HCT116 (cell line): ENCODE results near the gene LPAR3. TPM values are rescaled to one million over a fixed set of nuclear protein-coding genes. Genes with fewer than 3 reads are reported as not detected.

Source experiments
- ATAC-seq: fragments of 200-7000 bp; cut with Tn5 transposase; 2 replicates; pipeline ENCODE4 v1.9.1; 2020; ENCODE audit warnings: mild to moderate bottlenecking, moderate library complexity
- BruUV-seq: library from RNA; stranded (reverse); fragments of 400-500 nt; replicated peaks from 2 replicates; lab custom pipeline; 2021; lab: Mats Ljungman, UMichigan
- CTCF ChIA-PET: fragments of 300-600 bp; sonication (Branson Sonifier 250); formaldehyde crosslinking; loops from one replicate; lab custom pipeline; 2021; ENCODE audit warnings: antibody characterized with exemption; lab: Charles Lee
- POLR2A ChIA-PET: fragments of 300-600, 350-600 bp; sonication (Branson Sonifier 250); formaldehyde crosslinking; loops from one replicate; lab custom pipeline; 2021; ENCODE audit warnings: antibody characterized with exemption; lab: Charles Lee
- RAD21 ChIA-PET, 2 experiments: fragments of 300-600 bp; sonication (Branson Sonifier 250); formaldehyde crosslinking; loops; one replicate each; lab custom pipeline; 2023; ENCODE audit warnings: low total read pairs in 2 of 2; ENCODE audit not compliant: uncharacterized antibody in 2 of 2, unreplicated experiment in 2 of 2, low non-redundant PET in 1 of 2; lab: Charles Lee
- DNase-seq: peaks from one replicate; pipeline ENCODE4 v3.0.0-alpha.2; 2010; ENCODE audit warnings: low read depth, low spot score
- H2AFZ ChIP-seq: fragments of 200-600 bp; shearing (Covaris generic), sonication (generic); 2 replicates; pipeline ENCODE4 v1.6.1; 2017; ENCODE audit warnings: low read depth, mixed run types, mixed read lengths, antibody characterized with exemption, low read length; ENCODE audit not compliant: poor library complexity, severe bottlenecking
- H3K27ac ChIP-seq: 2 replicates; pipeline ENCODE4 v1.5.1; 2012; ENCODE audit warnings: low read depth, low read length
- H3K27me3 ChIP-seq: fragments of 200-600 bp; sonication (generic); 2 replicates; pipeline ENCODE4 v1.6.1; 2016; ENCODE audit warnings: mixed run types, low read length, mixed read lengths; ENCODE audit not compliant: insufficient read depth
- H3K36me3 ChIP-seq, 2 experiments: fragments of 200-500 bp in 1 of 2; fragments of 200-600 bp in 1 of 2; sonication (Bioruptor generic) in 1 of 2; sonication (generic) in 1 of 2; 2 replicates each; pipeline versions ENCODE4 v1.5.1 to v1.6.1; 2014 to 2016; ENCODE audit warnings: low read length in 2 of 2, inconsistent platforms in 1 of 2, mixed read lengths in 1 of 2, mixed run types in 1 of 2; ENCODE audit not compliant: insufficient read depth in 2 of 2, control insufficient read depth in 1 of 2
- H3K4me1 ChIP-seq, 2 experiments: fragments of 200-600 bp in 1 of 2; sonication (generic) in 1 of 2; 2 replicates each; pipeline versions ENCODE4 v1.5.1 to v1.6.1; 2012 to 2017; ENCODE audit warnings: low read length in 2 of 2, inconsistent platforms in 1 of 2, mild to moderate bottlenecking in 1 of 2, mixed read lengths in 1 of 2, mixed run types in 1 of 2, moderate library complexity in 1 of 2; ENCODE audit not compliant: insufficient read depth in 2 of 2, control insufficient read depth in 1 of 2
- H3K4me2 ChIP-seq: fragments of 200-600 bp; sonication (generic); 2 replicates; pipeline ENCODE4 v1.6.1; 2017; ENCODE audit warnings: mixed run types, low read length, mixed read lengths
- H3K4me3 ChIP-seq, 2 experiments: fragments of 200-600 bp in 1 of 2; sonication (generic) in 1 of 2; replicated peaks in 1 of 2; 2 replicates each; pipeline ENCODE4 v1.5.1; 2011 to 2016; ENCODE audit warnings: low read length in 2 of 2, control low read depth in 1 of 2, low read depth in 1 of 2, mild to moderate bottlenecking in 1 of 2, mixed read lengths in 1 of 2, mixed run types in 1 of 2
- H3K79me2 ChIP-seq: fragments of 200-600 bp; sonication (generic); 2 replicates; pipeline ENCODE4 v1.6.1; 2017; ENCODE audit warnings: mild to moderate bottlenecking, mixed run types, low read length, moderate library complexity, mixed read lengths; ENCODE audit not compliant: insufficient read depth
- H3K9ac ChIP-seq: fragments of 200-600 bp; sonication (generic); 2 replicates; pipeline ENCODE4 v1.6.1; 2016; ENCODE audit warnings: low read length, mixed read lengths
- H3K9me2 ChIP-seq: fragments of 200-600 bp; sonication (generic), shearing (Covaris generic); 2 replicates; pipeline ENCODE4 v1.6.1; 2017; ENCODE audit warnings: mixed run types, mild to moderate bottlenecking, moderate library complexity; ENCODE audit not compliant: insufficient read depth
- H3K9me3 ChIP-seq, 2 experiments: fragments of 200-500 bp in 1 of 2; fragments of 200-600 bp in 1 of 2; sonication (Bioruptor generic) in 1 of 2; sonication (generic) in 1 of 2; 2 replicates each; pipeline ENCODE4 v1.6.1; 2014 to 2017; ENCODE audit warnings: low read length in 2 of 2, mixed read lengths in 2 of 2, inconsistent platforms in 1 of 2, low read depth in 1 of 2, mild to moderate bottlenecking in 1 of 2, mixed run types in 1 of 2, moderate library complexity in 1 of 2; ENCODE audit not compliant: control insufficient read depth in 1 of 2, insufficient read depth in 1 of 2
- H4K20me1 ChIP-seq: fragments of 200-600 bp; sonication (generic), shearing (Covaris generic); 2 replicates; pipeline ENCODE4 v1.6.1; 2017; ENCODE audit warnings: mixed run types, mild to moderate bottlenecking, moderate library complexity; ENCODE audit not compliant: insufficient read depth
- ATF3 ChIP-seq: IDR thresholded peaks from 2 replicates; pipeline ENCODE4 v1.6.1; 2012
- CBX3 ChIP-seq: IDR thresholded peaks from 2 replicates; pipeline ENCODE4 v1.6.1; 2012; ENCODE audit warnings: low read depth
- CTCF ChIP-seq, 3 experiments: fragments of 200-600 bp in 1 of 3; sonication (generic) in 1 of 3; IDR thresholded peaks in 2 of 3; conservative IDR thresholded peaks in 1 of 3; 2 replicates each; pipeline ENCODE4 v1.5.1; 2012 to 2017; ENCODE audit warnings: low read depth in 2 of 3, low read length in 2 of 3, antibody characterized with exemption in 1 of 3, borderline replicate concordance in 1 of 3, control low read depth in 1 of 3, mild to moderate bottlenecking in 1 of 3, mixed read lengths in 1 of 3, mixed run types in 1 of 3, moderate library complexity in 1 of 3; ENCODE audit not compliant: insufficient read depth in 1 of 3
- EGR1 ChIP-seq: IDR thresholded peaks from 2 replicates; pipeline ENCODE4 v1.6.1; 2012; ENCODE audit warnings: low read depth
- EZH2 ChIP-seq: fragments of 200-600 bp; sonication (generic); IDR thresholded peaks from 2 replicates; pipeline ENCODE4 v1.6.1; 2017; ENCODE audit warnings: antibody characterized with exemption, mixed run types
- EZH2phosphoT487 ChIP-seq: fragments of 200-600 bp; IDR thresholded peaks from 2 replicates; pipeline ENCODE4 v1.6.1; 2018; ENCODE audit warnings: antibody characterized with exemption, borderline replicate concordance
- FOSL1 ChIP-seq: IDR thresholded peaks from 2 replicates; pipeline ENCODE4 v1.6.1; 2012; ENCODE audit warnings: low read depth
- JUND ChIP-seq: IDR thresholded peaks from 2 replicates; pipeline ENCODE4 v1.6.1; 2012
- MAX ChIP-seq: IDR thresholded peaks from 2 replicates; pipeline ENCODE4 v1.6.1; 2012
- POLR2A ChIP-seq: IDR thresholded peaks from 2 replicates; pipeline ENCODE4 v1.7.0; 2011; ENCODE audit warnings: borderline replicate concordance; ENCODE audit not compliant: insufficient read depth, insufficient read length; ENCODE audit errors: extremely low read depth
- POLR2AphosphoS5 ChIP-seq: IDR thresholded peaks from 2 replicates; pipeline ENCODE4 v1.6.1; 2011; ENCODE audit warnings: mild to moderate bottlenecking, low read depth, low read length, moderate library complexity
- REST ChIP-seq: IDR thresholded peaks from 2 replicates; pipeline ENCODE4 v1.6.1; 2012; ENCODE audit warnings: low read depth
- SIN3A ChIP-seq: IDR thresholded peaks from 2 replicates; pipeline ENCODE4 v1.6.1; 2012; ENCODE audit warnings: low read depth
- SP1 ChIP-seq: IDR thresholded peaks from 2 replicates; pipeline ENCODE4 v1.6.1; 2012; ENCODE audit warnings: low read depth
- YY1 ChIP-seq: IDR thresholded peaks from 2 replicates; pipeline ENCODE4 v1.6.1; 2011; ENCODE audit warnings: low read length, low read depth, moderate library complexity, mild to moderate bottlenecking; ENCODE audit not compliant: insufficient replicate concordance; ENCODE audit errors: extremely low read depth
- ZFX ChIP-seq: fragments of 450-650 bp; IDR thresholded peaks from 2 replicates; pipeline ENCODE4 v1.6.1; 2017
- intact Hi-C: fragments of 100-400 bp; cut with micrococcal nuclease; formaldehyde crosslinking; loops from 2 replicates; pipeline ENCODE4 v1.10.0; 2022
- total RNA-seq: library from RNA; stranded (reverse); gene quantifications from one replicate; pipeline ENCODE4 v1.2.1, GENCODE V29; 2021; ENCODE audit not compliant: unreplicated experiment
- TF ChIP-seq, protein P1 (sequence below): IDR thresholded peaks from 2 replicates; pipeline ENCODE4 v1.6.1; 2011; ENCODE audit warnings: mild to moderate bottlenecking, low read length, moderate library complexity; ENCODE audit not compliant: insufficient replicate concordance; ENCODE audit errors: extremely low read depth

LPAR3 gene
- total RNA-seq, 1 experiment from 2014 or later: 27.2 TPM

- no peak for TF ChIP-seq FOSL1
- no peak for TF ChIP-seq CBX3
- no peak for TF ChIP-seq MAX
- no peak for TF ChIP-seq REST
- no peak for TF ChIP-seq EZH2
- no peak for TF ChIP-seq JUND
- TF ChIP-seq SIN3A: no peak
- TF ChIP-seq YY1: no peak
- no peak for TF ChIP-seq CTCF (IDR thresholded peaks at IDR 0.05 in 2 of 3, conservative IDR thresholded peaks at IDR 0.05 in 1 of 3; ENCODE audit: borderline replicate concordance in 1 of 3, insufficient read depth in 1 of 3, low read depth in 2 of 3, low read length in 2 of 3)
- no peak for TF ChIP-seq EGR1
- no peak for TF ChIP-seq POLR2AphosphoS5
- no peak for TF ChIP-seq ZFX
- TF ChIP-seq, protein P1, sequence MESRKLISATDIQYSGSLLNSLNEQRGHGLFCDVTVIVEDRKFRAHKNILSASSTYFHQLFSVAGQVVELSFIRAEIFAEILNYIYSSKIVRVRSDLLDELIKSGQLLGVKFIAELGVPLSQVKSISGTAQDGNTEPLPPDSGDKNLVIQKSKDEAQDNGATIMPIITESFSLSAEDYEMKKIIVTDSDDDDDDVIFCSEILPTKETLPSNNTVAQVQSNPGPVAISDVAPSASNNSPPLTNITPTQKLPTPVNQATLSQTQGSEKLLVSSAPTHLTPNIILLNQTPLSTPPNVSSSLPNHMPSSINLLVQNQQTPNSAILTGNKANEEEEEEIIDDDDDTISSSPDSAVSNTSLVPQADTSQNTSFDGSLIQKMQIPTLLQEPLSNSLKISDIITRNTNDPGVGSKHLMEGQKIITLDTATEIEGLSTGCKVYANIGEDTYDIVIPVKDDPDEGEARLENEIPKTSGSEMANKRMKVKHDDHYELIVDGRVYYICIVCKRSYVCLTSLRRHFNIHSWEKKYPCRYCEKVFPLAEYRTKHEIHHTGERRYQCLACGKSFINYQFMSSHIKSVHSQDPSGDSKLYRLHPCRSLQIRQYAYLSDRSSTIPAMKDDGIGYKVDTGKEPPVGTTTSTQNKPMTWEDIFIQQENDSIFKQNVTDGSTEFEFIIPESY: no peak
- TF ChIP-seq POLR2A: no peak
- TF ChIP-seq EZH2phosphoT487: no peak
- TF ChIP-seq ATF3: no peak
- TF ChIP-seq SP1: no peak
- TF ChIP-seq, all 23 proteins: peak for 0
- no peak overlapping the region for H3K27ac ChIP-seq
- H3K36me3 ChIP-seq: no peaks in the 10 kb centered on the region
- intact Hi-C loops: no loop called here
- H3K9me2 ChIP-seq: no peaks in the 10 kb centered on the region
- DNase-seq (no peak), ATAC-seq (no peak)
- H3K4me2 ChIP-seq: no peak overlapping the region
- no peaks in the 10 kb centered on the region for H3K9me3 ChIP-seq
- RAD21 ChIA-PET: no interaction called here
- H3K4me1 ChIP-seq: no peaks in the 10 kb centered on the region
- BruUV-seq: no TSS peak
- H3K27me3 ChIP-seq: no peaks in the 10 kb centered on the region
- H4K20me1 ChIP-seq: no peaks in the 10 kb centered on the region
- H2AFZ ChIP-seq: no peak overlapping the region
- CTCF ChIA-PET: no interaction called here
- H3K4me3 ChIP-seq: no peak overlapping the region
- POLR2A ChIA-PET: no interaction called here
- H3K9ac ChIP-seq: no peak overlapping the region
- peaks cover 51% of the 10 kb centered on the region for H3K79me2 ChIP-seq
Observed at GRCh38 chr1:84872696-84873355, 20.2 kb downstream of the LPAR3 start.
